Neuronal stem cell (in vitro differentiated cells): ENCODE results near the gene EMILIN1.
"Not testable (repeated sequence)": the region's sequence is repeated elsewhere in the genome, so short reads cannot be mapped to it uniquely, and the experiment has no call there.

ENCODE experiments used
- DNase-seq: peaks from one replicate; pipeline ENCODE4 v3.0.0-alpha.2; 2013; ENCODE audit warnings: low spot score
- H2AFZ ChIP-seq: one replicate; pipeline ENCODE4 v1.6.1; 2013; ENCODE audit warnings: mild to moderate bottlenecking, low read length, inconsistent platforms
- H2AK5ac ChIP-seq: 2 replicates; pipeline ENCODE4 v1.6.1; 2013; ENCODE audit warnings: low read depth, mild to moderate bottlenecking, inconsistent platforms, low read length, moderate library complexity, mixed read lengths
- H2BK120ac ChIP-seq: 2 replicates; pipeline ENCODE4 v1.6.1; 2013; ENCODE audit warnings: low read depth, mild to moderate bottlenecking, inconsistent platforms, low read length, moderate library complexity, mixed read lengths
- H2BK12ac ChIP-seq: one replicate; pipeline ENCODE4 v1.6.1; 2013; ENCODE audit warnings: low read length, inconsistent platforms
- H2BK15ac ChIP-seq: 2 replicates; pipeline ENCODE4 v1.6.1; 2013; ENCODE audit warnings: mild to moderate bottlenecking, low read length, inconsistent platforms, mixed read lengths
- H2BK5ac ChIP-seq: one replicate; pipeline ENCODE4 v1.6.1; 2013; ENCODE audit warnings: inconsistent platforms, mild to moderate bottlenecking, low read length, moderate library complexity
- H3K14ac ChIP-seq: one replicate; pipeline ENCODE4 v1.6.1; 2013; ENCODE audit warnings: low read length, inconsistent platforms
- H3K18ac ChIP-seq: 2 replicates; pipeline ENCODE4 v1.6.1; 2013; ENCODE audit warnings: low read length, inconsistent platforms
- H3K23ac ChIP-seq: 2 replicates; pipeline ENCODE4 v1.6.1; 2013; ENCODE audit warnings: low read depth, mild to moderate bottlenecking, mixed read lengths, low read length, inconsistent platforms; ENCODE audit not compliant: poor library complexity
- H3K27ac ChIP-seq: replicated peaks from 3 replicates; pipeline ENCODE4 v1.5.1; 2013; ENCODE audit warnings: low read length, inconsistent platforms
- H3K27me3 ChIP-seq, 3 experiments: 2 replicates each; pipeline ENCODE4 v1.6.1; 2013; ENCODE audit warnings: low read length in 3 of 3, mild to moderate bottlenecking in 2 of 3, inconsistent platforms in 1 of 3, low read depth in 1 of 3, mixed read lengths in 1 of 3, moderate library complexity in 1 of 3; ENCODE audit not compliant: control insufficient read depth in 3 of 3, insufficient read depth in 3 of 3
- H3K36me3 ChIP-seq, 2 donors: replicated peaks in 1 of 2; 2 replicates each; pipeline ENCODE4 v1.6.1; 2013; ENCODE audit warnings: low read length in 2 of 2; ENCODE audit not compliant: control insufficient read depth in 2 of 2, insufficient read depth in 2 of 2
- H3K4ac ChIP-seq: 2 replicates; pipeline ENCODE4 v1.6.1; 2013; ENCODE audit warnings: inconsistent platforms, mild to moderate bottlenecking, low read length, moderate library complexity
- H3K4me1 ChIP-seq, 2 donors: 1 replicate in 1 of 2; 2 replicates in 1 of 2; pipeline ENCODE4 v1.6.1; 2013; ENCODE audit warnings: low read length in 2 of 2, low read depth in 1 of 2; ENCODE audit not compliant: control insufficient read depth in 2 of 2, insufficient read depth in 1 of 2
- H3K4me2 ChIP-seq: one replicate; pipeline ENCODE4 v1.6.1; 2013; ENCODE audit warnings: mild to moderate bottlenecking, low read length, inconsistent platforms; ENCODE audit not compliant: insufficient read depth, poor library complexity, severe bottlenecking
- H3K4me3 ChIP-seq, 2 donors: 2 replicates each; pipeline ENCODE4 v1.5.1; 2013; ENCODE audit warnings: low read length in 2 of 2, mild to moderate bottlenecking in 2 of 2, inconsistent platforms in 1 of 2, moderate library complexity in 1 of 2
- H3K79me1 ChIP-seq: one replicate; pipeline ENCODE4 v1.6.1; 2013; ENCODE audit warnings: low read depth, mild to moderate bottlenecking, inconsistent platforms, low read length, moderate library complexity
- H3K9ac ChIP-seq: one replicate; pipeline ENCODE4 v1.6.1; 2013; ENCODE audit warnings: mild to moderate bottlenecking, low read depth, low read length, inconsistent platforms; ENCODE audit not compliant: poor library complexity
- H3K9me3 ChIP-seq, 2 donors: replicated peaks in 1 of 2; 2 replicates each; pipeline versions ENCODE3 to v1.6.1; 2013; ENCODE audit warnings: low read length in 2 of 2, mild to moderate bottlenecking in 2 of 2, inconsistent platforms in 1 of 2, low read depth in 1 of 2, mixed read lengths in 1 of 2, moderate library complexity in 1 of 2; ENCODE audit not compliant: control insufficient read depth in 2 of 2, insufficient read depth in 1 of 2
- H4K8ac ChIP-seq: one replicate; pipeline ENCODE4 v1.6.1; 2013; ENCODE audit warnings: low read depth, mild to moderate bottlenecking, inconsistent platforms, low read length, moderate library complexity
- H4K91ac ChIP-seq: one replicate; pipeline ENCODE4 v1.6.1; 2013; ENCODE audit warnings: low read length, low read depth, mild to moderate bottlenecking, inconsistent platforms; ENCODE audit not compliant: poor library complexity
- WGBS, 2 donors: extraction: QIAGEN DNeasy Blood & Tissue Kit; methylation state at CpG; one replicate each; pipeline ENCODE4 v1.1.7; 2013; ENCODE audit warnings: missing lambda C conversion rate in 2 of 2, mixed read lengths in 1 of 2; ENCODE audit not compliant: insufficient read length in 2 of 2, insufficient replicate concordance in 1 of 2; ENCODE audit errors: extremely low coverage in 2 of 2; 5-methylcytosine and 5-hydroxymethylcytosine counted together

The EMILIN1 gene

DNA sequence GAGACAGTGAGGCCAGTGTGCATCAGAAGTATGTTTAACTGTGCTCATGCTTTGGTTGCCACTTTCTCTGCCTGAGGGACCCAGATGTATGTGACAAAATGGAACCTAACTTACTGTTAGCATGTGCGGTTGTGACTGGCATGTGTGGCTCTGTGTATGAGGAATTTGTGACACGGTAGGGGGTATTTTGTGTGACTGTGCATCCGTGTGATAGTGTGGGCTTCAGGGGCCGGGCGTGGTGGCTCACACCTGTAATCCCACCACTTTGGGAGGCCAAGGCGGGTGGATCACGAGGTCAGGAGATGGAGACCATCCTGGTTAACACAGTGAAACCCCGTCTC is 40.9 kb downstream of the EMILIN1 start:
- H2BK15ac ChIP-seq, H3K4ac ChIP-seq, H4K91ac ChIP-seq, H2BK5ac ChIP-seq, DNase-seq, H2BK120ac ChIP-seq, H3K79me1 ChIP-seq, H3K27ac ChIP-seq, H4K8ac ChIP-seq, H3K9me3 ChIP-seq, H3K36me3 ChIP-seq: not testable (repeated sequence)
- H3K27me3 ChIP-seq: peaks cover 6 to 88% (median 33%) of the 10 kb centered on the region in 3 experiments
- peak overlapping the region; percentile 59 for H2BK12ac ChIP-seq
- peak overlapping the region; percentile 39 for H3K14ac ChIP-seq
- H2AFZ ChIP-seq: peak overlapping the region; percentile 90
- H3K9ac ChIP-seq: peak overlapping the region; percentile 87
- H3K18ac ChIP-seq: peak overlapping the region; percentile 88
- no CpG with 5 or more reads among the region's 8 CpGs for WGBS, 2 donors
- H3K4me1 ChIP-seq: peaks cover 6 to 11% of the 10 kb centered on the region in 2 donors
- H3K4me3 ChIP-seq: peak overlapping the region; percentile 43 to 76
- peak overlapping the region; percentile 95 for H3K4me2 ChIP-seq
- H3K23ac ChIP-seq: peak overlapping the region; percentile 12
- peak overlapping the region; percentile 91 for H2AK5ac ChIP-seq

DNA sequence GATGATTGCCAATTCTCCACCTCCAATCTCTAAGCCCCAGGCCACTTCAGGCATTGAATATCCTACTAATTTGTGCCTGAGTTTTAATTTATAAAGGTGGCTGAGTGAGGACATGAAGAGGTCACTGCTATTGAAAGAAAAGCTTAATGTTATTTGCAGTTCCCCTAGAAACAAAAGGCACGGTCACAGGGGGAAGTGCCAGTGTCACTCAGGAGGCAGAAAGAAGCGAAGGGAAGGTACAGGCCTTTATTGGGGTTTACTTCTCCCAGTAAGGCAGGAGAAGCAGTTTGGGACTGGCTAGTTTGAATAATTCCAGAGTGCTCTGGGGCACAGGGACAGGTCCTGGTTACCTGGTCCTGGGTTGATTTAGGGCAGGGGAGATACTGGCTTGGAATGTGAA is 43.5 kb downstream of the EMILIN1 start:
- Histone ChIP-seq H3K4ac (no peak overlapping the region), H2AK5ac (no peak overlapping the region), H2AFZ (no peak overlapping the region), H3K79me1 (no peaks in the 10 kb centered on the region), H3K27me3 (peaks cover 6 to 77% (median 33%) of the 10 kb centered on the region in 3 experiments), H4K91ac (no peak overlapping the region), H2BK12ac (no peak overlapping the region), H3K9me3 (peaks cover 0 to 4% of the 10 kb centered on the region in 2 donors), H4K8ac (no peak overlapping the region), H3K36me3 (no peaks in the 10 kb centered on the region), H2BK15ac (no peak overlapping the region), H3K4me1 (peaks cover 6 to 11% of the 10 kb centered on the region in 2 donors), H3K9ac (no peak overlapping the region), H2BK5ac (no peak overlapping the region), H3K27ac (no peak overlapping the region), H3K4me2 (no peak overlapping the region), H3K23ac (no peak overlapping the region), H3K18ac (no peak overlapping the region), H3K4me3 (no peak overlapping the region), H3K14ac (no peak overlapping the region), H2BK120ac (no peak overlapping the region)
- WGBS, 2 donors: no CpG with 5 or more reads among the region's 2 CpGs
- no peak for DNase-seq

DNA sequence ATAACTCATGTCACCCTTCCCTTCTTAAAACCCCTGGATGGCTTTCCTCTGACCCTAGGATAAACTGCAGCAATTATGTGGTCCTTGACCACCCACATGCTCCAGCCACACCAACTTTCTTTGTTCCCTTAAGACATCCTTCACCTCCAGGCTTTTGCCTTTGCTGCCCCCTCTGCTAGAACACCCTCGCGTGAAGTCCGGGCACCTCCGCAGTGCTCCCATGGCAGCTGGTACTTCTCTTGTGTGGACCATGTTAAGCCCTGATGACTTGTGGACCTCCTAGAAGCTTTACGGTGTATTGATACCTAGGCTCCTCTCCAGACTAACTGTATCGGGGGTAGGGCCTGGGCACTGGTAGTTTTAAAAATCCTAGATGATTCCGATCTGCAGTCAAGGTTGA is 44.4 kb downstream of the EMILIN1 start:
- no peak overlapping the region for H3K4me3 ChIP-seq
- peaks cover 6 to 69% (median 30%) of the 10 kb centered on the region in 3 experiments for H3K27me3 ChIP-seq

DNA sequence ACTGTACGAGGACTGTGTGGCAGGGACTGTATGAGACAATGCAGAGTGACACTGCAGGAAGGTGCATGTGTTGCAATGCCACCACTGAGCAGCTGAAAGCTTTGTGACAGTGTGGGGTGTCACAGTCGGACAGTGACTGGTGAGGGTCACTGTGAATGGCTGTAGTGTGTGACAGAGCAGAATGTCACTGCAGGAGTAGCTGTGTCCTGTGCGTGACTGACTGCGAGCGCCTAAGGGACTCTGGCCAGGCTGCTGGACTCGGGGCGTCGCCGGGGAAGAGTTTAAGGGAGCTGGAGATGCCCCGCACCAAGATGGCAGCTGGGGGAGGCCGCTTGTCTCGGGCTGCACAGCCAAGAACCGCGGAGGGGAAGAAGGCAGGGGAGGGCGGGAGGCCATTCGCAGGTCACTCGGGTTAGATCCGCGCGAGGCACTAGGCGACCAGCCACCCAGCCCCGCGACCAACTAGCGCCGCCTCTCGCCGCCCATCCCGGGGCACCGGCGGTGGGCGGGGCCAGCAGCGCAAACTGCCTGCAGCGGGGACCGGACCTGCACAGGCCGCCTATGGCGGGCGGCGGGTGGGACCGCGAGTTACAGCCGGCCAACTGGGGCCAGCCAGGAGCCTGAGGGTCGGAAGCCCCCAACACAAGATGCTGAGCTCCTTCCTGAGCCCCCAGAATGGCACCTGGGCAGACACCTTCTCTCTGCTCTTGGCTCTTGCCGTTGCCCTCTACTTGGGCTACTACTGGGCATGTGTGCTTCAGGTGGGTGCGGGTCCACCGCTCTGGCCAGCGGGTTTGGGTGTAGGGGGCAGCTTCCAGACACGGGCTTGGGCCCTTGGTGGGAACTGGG is 45.1 kb downstream of the EMILIN1 start, which contains the start of gene ABHD1:
TSS of gene ABHD1 (plus strand) at position 514 of the 849 bp plus-strand sequence. CDS start at position 648, 134 bp downstream.
- Histone ChIP-seq H2BK120ac (no peak within 1 kb of the TSS), H3K36me3 (no peaks in the 10 kb centered on the region), H3K18ac (peak within 1 kb of the TSS; percentile 39), H4K91ac (no peak within 1 kb of the TSS), H3K4me3 (peak within 1 kb of the TSS; percentile 43 to 79), H2BK12ac (peak within 1 kb of the TSS; percentile 5), H3K4ac (no peak within 1 kb of the TSS), H2AFZ (peak within 1 kb of the TSS; percentile 94), H3K9me3 (peaks cover 0 to 4% of the 10 kb centered on the region in 2 donors), H4K8ac (no peak within 1 kb of the TSS), H2BK5ac (no peak within 1 kb of the TSS), H3K4me2 (peak within 1 kb of the TSS; percentile 66), H3K23ac (peak within 1 kb of the TSS; percentile 36), H2BK15ac (no peak within 1 kb of the TSS), H3K27ac (no peak within 1 kb of the TSS), H3K27me3 (peaks cover 6 to 61% (median 22%) of the 10 kb centered on the region in 3 experiments), H3K14ac (no peak within 1 kb of the TSS), H3K4me1 (peaks cover 4 to 9% of the 10 kb centered on the region in 2 donors), H3K79me1 (no peaks in the 10 kb centered on the region), H2AK5ac (peak within 1 kb of the TSS; percentile 0), H3K9ac (peak within 1 kb of the TSS; percentile 17)
- no peak for DNase-seq
- WGBS, 2 donors: no CpG with 5 or more reads among the region's 47 CpGs

More for the DNA sequence above, 44.4 kb downstream of the EMILIN1 start:
- Histone ChIP-seq H2BK15ac (no peak overlapping the region), H3K9ac (no peak overlapping the region), H2AK5ac (no peak overlapping the region), H3K79me1 (no peaks in the 10 kb centered on the region), H2BK12ac (no peak overlapping the region), H3K14ac (no peak overlapping the region), H3K9me3 (peaks cover 0 to 4% of the 10 kb centered on the region in 2 donors), H3K4me1 (peaks cover 6 to 11% of the 10 kb centered on the region in 2 donors), H4K8ac (no peak overlapping the region), H3K18ac (no peak overlapping the region), H3K27ac (no peak overlapping the region), H3K4me2 (no peak overlapping the region), H3K23ac (no peak overlapping the region), H2BK120ac (no peak overlapping the region), H4K91ac (no peak overlapping the region), H3K4ac (no peak overlapping the region), H3K36me3 (no peaks in the 10 kb centered on the region), H2BK5ac (no peak overlapping the region), H2AFZ (peak overlapping the region; percentile 94)
- WGBS, 2 donors: no CpG with 5 or more reads among the region's 7 CpGs
- DNase-seq: no peak
